NCI-H748 (cell line): ENCODE measurements around the gene ALG8.
"Not testable (repeated sequence)": the region's sequence is repeated elsewhere in the genome, so short reads cannot be mapped to it uniquely, and the experiment has no call there.

Source experiments
- DNase-seq: peaks from one replicate; lab custom pipeline; 2025; ENCODE audit not compliant: unreplicated experiment; lab: John Stamatoyannopoulos, UW

ALG8 gene

DNA sequence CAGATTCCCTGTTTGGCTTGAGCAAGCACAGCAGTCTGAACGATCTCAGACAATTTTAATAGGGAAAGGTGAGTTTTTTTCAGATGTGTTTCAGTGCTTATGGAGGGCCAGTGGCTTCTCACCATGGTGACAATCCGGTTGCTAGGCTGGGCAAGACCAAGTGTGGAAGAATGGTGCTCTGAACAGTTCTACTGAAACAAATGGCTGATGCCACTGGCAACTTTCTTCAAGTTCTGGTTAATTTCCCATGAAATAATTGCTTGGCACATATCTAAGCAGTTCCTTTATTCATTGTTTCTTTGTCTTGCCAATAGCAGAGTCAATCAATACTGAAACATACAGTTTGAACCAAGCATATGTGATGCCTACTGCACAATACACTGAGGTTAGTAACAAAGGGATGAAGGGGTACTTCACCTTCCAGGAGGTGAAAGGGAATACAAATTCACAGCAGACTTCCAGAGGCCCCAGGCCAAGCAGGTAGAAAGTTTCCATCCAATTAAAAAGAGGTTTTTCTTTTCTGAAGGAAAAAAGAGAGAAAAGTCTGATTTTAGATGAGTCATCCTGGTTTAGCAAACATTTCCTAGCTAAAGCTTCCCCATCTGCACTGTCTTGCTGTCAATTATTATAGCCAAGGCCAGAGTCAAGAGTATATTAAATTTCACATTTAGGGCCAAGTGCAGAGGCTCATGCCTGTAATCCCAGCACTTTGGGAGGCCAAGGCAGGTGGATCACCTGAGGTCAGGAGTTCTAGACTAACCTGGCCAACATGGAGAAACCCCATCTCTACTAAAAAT is 38.6 kb downstream of the ALG8 start:
- no peak for DNase-seq

GRCh38 chr11:78100261-78100660 is 39.2 kb downstream of the ALG8 start:
- no peak for DNase-seq

DNA sequence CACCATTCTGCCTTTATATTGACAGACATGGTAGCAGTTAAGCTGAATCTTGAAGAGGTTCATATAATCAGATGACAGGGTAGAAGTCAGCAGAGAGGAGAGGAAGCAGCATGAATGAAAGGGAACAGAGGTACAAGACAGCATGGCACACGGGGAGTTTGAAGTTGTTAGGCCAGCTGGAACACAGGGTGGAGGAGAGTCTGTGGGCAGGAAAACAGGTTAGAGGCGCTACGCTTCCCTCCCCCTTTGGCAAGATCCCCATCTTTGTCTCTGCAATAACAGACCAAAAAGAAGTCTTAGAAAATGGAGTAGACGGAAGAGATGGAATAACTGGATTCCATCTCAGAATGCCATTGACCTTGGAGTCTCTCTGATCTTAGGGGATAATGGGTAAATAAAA is 39.8 kb downstream of the ALG8 start:
- DNase-seq = no peak

GRCh38 chr11:78097666-78098385 is 41.6 kb downstream of the ALG8 start:
- no peak for DNase-seq

DNA sequence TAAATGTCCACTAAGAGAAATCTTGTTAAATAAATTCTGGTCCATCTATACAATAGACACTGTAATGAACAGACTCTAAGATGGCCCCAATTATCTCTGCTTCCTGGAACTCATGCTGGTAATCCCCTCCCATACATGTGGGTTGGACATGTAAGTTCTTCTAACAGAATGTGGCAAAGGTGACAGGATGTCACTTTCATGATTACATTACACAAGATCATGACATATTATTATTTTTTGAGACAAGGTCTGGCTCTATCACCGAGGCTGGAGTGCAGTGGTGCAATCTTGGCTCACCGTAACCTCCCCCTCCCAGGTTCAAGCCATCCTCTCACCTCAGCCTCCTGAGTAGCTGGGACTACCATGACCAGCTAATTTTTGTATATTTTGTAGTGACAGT is 45.2 kb downstream of the ALG8 start:
- DNase-seq = no peak

- DNase-seq = not testable (repeated sequence)
These were observed 52.8 kb downstream of the ALG8 start for GRCh38 chr11:78086521-78087074.

DNA sequence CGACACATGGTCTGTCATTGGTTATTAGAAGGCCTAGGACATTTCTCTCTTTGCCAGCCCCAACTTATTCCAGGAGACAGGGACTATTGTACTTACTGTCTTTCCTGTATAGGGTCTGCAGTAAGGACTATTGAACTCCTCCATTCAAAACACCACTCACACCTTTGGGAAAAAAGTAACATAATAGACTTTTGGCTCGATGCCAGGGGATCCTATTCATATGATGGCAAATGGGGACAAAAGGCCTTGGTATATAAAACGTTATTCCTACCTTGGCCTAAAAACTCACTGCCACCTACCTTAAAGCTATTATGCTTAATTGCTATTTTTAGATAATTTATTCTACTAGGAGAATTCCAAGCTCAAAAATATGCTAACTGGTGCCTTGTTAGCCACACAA is 53.5 kb downstream of the ALG8 start:
- DNase-seq = peak; percentile 58

DNA sequence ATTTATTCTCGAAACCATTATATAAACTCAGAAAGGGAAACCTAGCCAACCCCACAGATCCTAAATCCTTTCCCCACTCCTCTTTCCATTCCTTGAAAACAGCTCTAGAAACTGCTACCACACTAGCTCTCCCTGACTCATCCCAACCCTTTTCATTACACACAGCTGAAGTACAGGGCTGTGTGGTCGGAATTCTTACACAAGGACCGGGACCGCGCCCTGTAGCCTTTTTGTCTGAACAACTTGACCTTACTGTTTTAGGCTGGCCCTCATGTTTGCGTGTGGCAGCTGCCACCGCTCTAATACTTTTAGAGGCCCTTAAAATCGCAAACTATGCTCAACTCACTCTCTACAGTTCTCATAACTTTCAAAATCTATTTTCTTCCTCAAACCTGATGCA is 54.9 kb downstream of the ALG8 start:
- not testable (repeated sequence) for DNase-seq

GRCh38 chr11:78083021-78083420 is 56.4 kb downstream of the ALG8 start:
- DNase-seq = no peak

DNA sequence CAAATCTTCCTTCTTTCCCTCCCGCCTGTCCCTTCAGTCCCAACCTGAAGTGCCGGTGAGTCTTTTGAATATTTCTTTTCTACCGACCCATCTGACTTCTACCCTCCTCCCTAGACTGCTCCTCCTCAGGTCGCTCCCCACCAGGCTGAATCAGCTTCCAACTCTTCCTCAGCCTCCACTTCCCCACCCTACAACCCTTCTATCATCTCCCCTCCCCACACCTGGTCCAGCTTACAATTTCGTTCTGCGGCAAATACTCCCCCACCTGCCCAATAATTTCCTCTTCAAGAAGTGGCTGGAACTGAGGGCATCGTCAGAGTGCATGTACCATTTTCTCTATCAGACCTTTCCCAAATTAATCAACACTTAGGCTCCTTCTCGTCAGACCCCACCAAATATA is 57.3 kb downstream of the ALG8 start:
- DNase-seq = no peak

DNA sequence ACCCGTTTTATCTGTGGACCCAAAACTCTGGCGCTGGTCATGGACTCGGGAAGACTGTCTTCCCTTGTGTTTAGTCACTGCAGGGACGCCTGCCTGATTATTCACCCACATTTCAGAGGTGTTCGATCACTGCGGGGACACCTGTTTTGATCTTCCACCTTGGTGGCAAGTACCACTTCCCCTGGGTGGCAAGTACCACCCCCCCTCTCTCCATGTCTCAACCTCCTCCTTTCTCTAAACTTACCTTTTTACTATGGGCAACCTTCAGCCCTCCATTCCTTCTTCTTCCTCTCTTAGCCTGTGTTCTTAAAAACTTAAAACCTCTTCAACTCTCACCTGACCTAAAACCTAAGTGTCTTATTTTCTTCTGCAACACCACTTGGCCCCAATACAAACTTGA is 57.8 kb downstream of the ALG8 start:
- DNase-seq = no peak

DNA sequence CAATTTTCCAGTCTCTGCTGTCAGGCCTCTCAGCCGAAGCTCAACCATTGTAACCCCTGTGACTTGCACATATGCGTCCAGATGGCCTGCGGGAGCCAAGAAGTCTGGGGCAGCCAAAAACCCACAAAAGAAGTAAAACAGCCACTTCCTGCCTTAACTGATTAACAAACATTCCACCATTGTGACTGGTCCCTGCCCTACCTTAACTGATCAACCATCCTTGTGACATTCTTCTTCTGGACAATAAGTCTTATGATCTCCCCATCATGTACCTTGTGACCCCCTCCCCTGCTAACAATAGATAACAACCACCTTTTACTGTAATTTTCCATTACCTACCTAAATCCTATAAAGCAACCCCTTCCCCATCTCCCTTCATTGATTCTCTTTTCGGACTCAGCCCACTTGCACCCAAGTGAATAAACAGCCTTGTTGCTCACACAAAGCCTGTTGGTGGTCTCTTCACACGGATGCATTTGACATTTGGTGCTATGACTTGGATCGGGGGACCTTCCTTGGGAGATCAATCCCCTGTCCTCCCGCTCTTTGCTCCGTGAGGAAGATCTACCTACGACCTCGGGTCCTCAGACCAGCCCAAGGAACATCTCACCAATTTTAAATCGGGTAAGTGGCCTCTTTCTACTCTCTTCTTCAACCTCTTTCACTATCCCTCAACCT is 58.5 kb downstream of the ALG8 start:
- DNase-seq = no peak

GRCh38 chr11:78080084-78080817 is 59.2 kb downstream of the ALG8 start:
- no peak for DNase-seq

GRCh38 chr11:78079232-78080083 is 60.0 kb downstream of the ALG8 start, which contains the start of gene NDUFC2:
TSS of gene NDUFC2 (minus strand) at chr11:78079862. CDS start at chr11:78079744, 118 bp downstream.
- DNase-seq = peak; percentile 83

- no peak for DNase-seq
These were observed 60.9 kb downstream of the ALG8 start for GRCh38 chr11:78078218-78079167.

- not testable (repeated sequence) for DNase-seq
These were observed 61.8 kb downstream of the ALG8 start for GRCh38 chr11:78077592-78077991.

DNA sequence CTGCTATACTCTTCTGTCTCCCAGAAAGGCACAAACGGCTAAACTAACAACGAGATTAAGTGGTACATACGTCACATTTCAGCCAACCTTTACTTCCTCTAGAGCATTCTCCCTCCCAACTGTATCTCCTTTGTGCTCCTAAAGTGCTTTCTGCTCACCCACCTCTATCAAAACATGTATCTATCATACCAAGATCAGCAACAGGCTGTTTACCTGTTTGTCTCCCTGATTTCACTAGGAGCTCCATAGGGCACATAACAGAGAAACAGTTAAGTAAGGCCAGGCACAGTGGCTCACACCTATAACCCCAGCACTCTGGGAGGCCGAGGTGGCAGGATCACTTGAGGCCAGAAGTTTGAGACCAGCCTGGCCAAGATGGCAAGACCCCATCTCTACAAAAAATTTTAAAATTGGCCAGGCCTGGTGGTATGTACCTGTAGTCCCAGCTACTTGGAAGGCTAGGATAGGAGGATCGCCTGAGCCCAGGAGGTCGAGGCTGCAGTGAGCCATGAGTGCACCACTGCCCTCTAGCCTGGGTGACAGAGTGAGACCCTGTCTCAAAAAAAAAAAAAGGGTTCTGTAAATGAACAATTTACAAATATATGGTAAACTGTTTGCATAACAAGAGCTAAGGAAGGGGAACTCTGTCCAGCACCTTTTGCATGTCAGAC is 62.6 kb downstream of the ALG8 start:
- no peak for DNase-seq

GRCh38 chr11:78074756-78075155 is 64.7 kb downstream of the ALG8 start:
- DNase-seq = peak; percentile 67
